Psoas muscle (tissue), 8 donors: ENCODE results near the gene DPP10. TPM values are rescaled to one million over a fixed set of nuclear protein-coding genes. Genes with fewer than 3 reads are reported as not detected.

Source experiments
- ATAC-seq, 4 donors: fragments of 200-7000 bp; cut with Tn5 transposase; one replicate each; pipeline ENCODE4 v1.9.1; 2020; ENCODE audit warnings: moderate library complexity in 3 of 4, mild to moderate bottlenecking in 2 of 4
- DNase-seq, 2 donors: peaks; one replicate each; pipeline ENCODE4 v3.0.0-alpha.2; 2020
- H3K27ac ChIP-seq: fragments of 200-600 bp; one replicate; pipeline ENCODE4 v1.8.0; 2022
- H3K27me3 ChIP-seq, 3 donors: fragments of 200-600 bp in 1 of 3; one replicate each; pipeline versions ENCODE4 v1.6.1 to v1.8.0; 2013 to 2022; ENCODE audit warnings: low read length in 2 of 3, mild to moderate bottlenecking in 2 of 3, moderate library complexity in 1 of 3; ENCODE audit not compliant: insufficient read depth in 3 of 3
- H3K36me3 ChIP-seq, 2 donors: fragments of 200-600 bp in 1 of 2; one replicate each; pipeline versions ENCODE4 v1.6.1 to v1.8.0; 2013 to 2022; ENCODE audit warnings: low read depth in 1 of 2, mild to moderate bottlenecking in 1 of 2, moderate library complexity in 1 of 2; ENCODE audit not compliant: insufficient read depth in 1 of 2
- H3K4me1 ChIP-seq: fragments of 200-600 bp; one replicate; pipeline ENCODE4 v1.8.0; 2022
- H3K4me3 ChIP-seq: fragments of 200-600 bp; one replicate; pipeline ENCODE4 v1.8.0; 2022; ENCODE audit warnings: mild to moderate bottlenecking
- H3K9me3 ChIP-seq: fragments of 200-600 bp; one replicate; pipeline ENCODE4 v1.8.0; 2022
- WGBS, 3 donors: extraction: QIAGEN DNeasy Blood & Tissue Kit; methylation state at CpG; one replicate each; pipeline versions ENCODE4 v1.1.6 to v1.1.7; 2013; 5-methylcytosine and 5-hydroxymethylcytosine counted together
- intact Hi-C, 2 donors: fragments of 100-400 bp; cut with DNase I; formaldehyde crosslinking; loops; one replicate each; pipeline versions ENCODE4 v1.11.0 to v1.14.2; 2022
- polyA plus RNA-seq, 3 donors: library from polyadenylated mRNA; stranded (reverse); fragments of 200-250 nt; gene quantifications; one replicate each; pipeline ENCODE4 v1.2.3, GENCODE V29; 2013
- total RNA-seq, 4 donors: library from RNA; stranded (reverse); fragmentation: NEBNext Ultra II Directional in 2 of 4; extraction: Animal tissue kit (Norgen Biotek cat#: 25700) in 2 of 4; gene quantifications; one replicate each; pipeline versions ENCODE4 v1.2.1 to v1.2.4, GENCODE V29; 2021 to 2023
- TF ChIP-seq, protein P1 (sequence below): fragments of 200-600 bp; IDR thresholded peaks from one replicate; pipeline ENCODE4 v1.8.0; 2022; ENCODE audit warnings: antibody characterized with exemption
- donor health status: healthy with polysubstance abuse.
- donor health status: DM: no; HTN: no; CAD: no; lungs with moderate emphysema.
- donor health status: Bipolar disorder and iron deficiency.
- donor health status: healthy.
- donor health status: DM: yes; HTN: yes; CAD: no.
- donor health status: DM: no; HTN: no; CAD: no.
- donor health status: DM: no; HTN: no; CAD: no.
- donor health status: DM: yes; HTN: yes; CAD: no.

DPP10 gene
- total and polyA plus RNA-seq, 7 donors: 0.01 to 0.11 TPM; not detected in 5

DNA sequence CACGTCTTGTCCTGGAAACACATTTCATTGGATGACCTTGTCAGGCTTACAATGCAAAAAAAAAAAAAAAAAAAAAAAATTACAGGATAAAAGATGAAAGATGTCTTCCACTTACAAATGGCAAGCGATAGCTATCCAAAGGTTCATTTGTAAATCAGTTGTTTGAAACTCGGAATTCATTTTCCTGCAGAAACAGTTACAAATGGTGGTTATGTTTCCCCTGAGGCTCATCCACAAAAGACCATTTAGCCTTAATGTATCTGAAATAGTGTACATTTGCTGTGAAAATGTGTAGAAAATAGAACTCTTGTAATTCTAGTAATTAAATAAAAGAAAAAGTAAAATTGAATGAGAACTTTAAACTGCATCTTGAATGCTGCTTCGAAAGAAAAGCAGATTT, 25.9 kb downstream of the DPP10 start:
- H3K4me3 ChIP-seq: no peak overlapping the region
- no peaks in the 10 kb centered on the region for H3K9me3 ChIP-seq
- no peaks in the 10 kb centered on the region for H3K36me3 ChIP-seq
- no peak overlapping the region for H3K27ac ChIP-seq
- TF ChIP-seq, protein P1, sequence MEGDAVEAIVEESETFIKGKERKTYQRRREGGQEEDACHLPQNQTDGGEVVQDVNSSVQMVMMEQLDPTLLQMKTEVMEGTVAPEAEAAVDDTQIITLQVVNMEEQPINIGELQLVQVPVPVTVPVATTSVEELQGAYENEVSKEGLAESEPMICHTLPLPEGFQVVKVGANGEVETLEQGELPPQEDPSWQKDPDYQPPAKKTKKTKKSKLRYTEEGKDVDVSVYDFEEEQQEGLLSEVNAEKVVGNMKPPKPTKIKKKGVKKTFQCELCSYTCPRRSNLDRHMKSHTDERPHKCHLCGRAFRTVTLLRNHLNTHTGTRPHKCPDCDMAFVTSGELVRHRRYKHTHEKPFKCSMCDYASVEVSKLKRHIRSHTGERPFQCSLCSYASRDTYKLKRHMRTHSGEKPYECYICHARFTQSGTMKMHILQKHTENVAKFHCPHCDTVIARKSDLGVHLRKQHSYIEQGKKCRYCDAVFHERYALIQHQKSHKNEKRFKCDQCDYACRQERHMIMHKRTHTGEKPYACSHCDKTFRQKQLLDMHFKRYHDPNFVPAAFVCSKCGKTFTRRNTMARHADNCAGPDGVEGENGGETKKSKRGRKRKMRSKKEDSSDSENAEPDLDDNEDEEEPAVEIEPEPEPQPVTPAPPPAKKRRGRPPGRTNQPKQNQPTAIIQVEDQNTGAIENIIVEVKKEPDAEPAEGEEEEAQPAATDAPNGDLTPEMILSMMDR: no peak
- ATAC-seq (no peak), DNase-seq (no peak)
- intact Hi-C loops: no loop called here
- no peaks in the 10 kb centered on the region for H3K4me1 ChIP-seq
- 65 to 71% (median 70%) methylated on average over 4 of the region's 4 CpGs for WGBS, 3 donors
- no peaks in the 10 kb centered on the region for H3K27me3 ChIP-seq

DNA sequence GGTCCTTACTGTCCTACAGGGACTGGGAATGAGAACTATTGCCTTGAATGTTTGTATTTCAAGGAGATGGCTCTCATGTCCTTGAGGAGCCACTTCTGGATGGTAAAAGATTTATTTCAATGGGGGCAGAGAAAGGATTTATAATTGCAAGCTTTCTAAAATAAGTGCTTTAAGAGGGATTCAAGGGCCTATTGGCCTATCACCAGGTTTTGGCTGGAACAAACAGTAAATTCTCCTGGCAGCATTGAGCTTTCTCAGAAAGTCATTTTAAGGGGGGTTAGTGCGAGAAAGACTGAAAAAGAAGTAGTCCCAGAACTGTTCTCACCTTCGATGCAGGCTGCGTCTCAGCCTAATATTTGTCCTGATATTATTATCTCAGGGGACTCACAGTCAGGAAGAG, 29.8 kb downstream of the DPP10 start:
- intact Hi-C loops: no loop called here
- H3K4me3 ChIP-seq: no peak overlapping the region
- no peaks in the 10 kb centered on the region for H3K9me3 ChIP-seq
- ATAC-seq: no peak
- TF ChIP-seq, protein P1: no peak
- H3K27me3 ChIP-seq: no peaks in the 10 kb centered on the region
- no peak overlapping the region for H3K27ac ChIP-seq
- 48 to 74% (median 53%) methylated on average over 3 of the region's 3 CpGs for WGBS, 3 donors
- DNase-seq: no peak
- no peaks in the 10 kb centered on the region for H3K36me3 ChIP-seq
- no peaks in the 10 kb centered on the region for H3K4me1 ChIP-seq

DNA sequence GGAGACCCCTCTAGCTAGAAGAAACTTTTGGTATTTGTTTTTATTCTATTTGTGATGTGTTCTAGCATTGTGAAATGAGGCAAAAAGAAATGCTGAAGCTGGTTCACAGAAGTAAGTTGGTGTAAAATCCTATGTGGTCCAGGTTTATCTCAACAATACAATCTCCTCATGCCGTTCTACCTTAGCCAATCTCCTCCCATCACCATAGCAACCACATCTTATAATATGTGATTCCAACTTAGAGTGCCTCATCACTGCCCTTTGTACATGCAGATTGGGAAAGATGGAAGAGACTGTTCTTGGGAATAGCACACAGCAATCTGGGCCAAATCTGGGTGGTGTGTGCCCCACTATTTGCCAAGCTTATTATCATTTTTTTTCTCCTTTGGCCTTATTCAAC, 30.3 kb downstream of the DPP10 start:
- ATAC-seq: no peak
- no peaks in the 10 kb centered on the region for H3K4me1 ChIP-seq
- TF ChIP-seq, protein P1: no peak
- H3K27me3 ChIP-seq: no peaks in the 10 kb centered on the region
- H3K36me3 ChIP-seq: no peaks in the 10 kb centered on the region
- H3K9me3 ChIP-seq: no peaks in the 10 kb centered on the region
- H3K27ac ChIP-seq: no peak overlapping the region
- intact Hi-C loops: no loop called here
- no peak overlapping the region for H3K4me3 ChIP-seq
- DNase-seq: no peak
- 56 to 62% (median 60%) methylated on average over 1 of the region's 1 CpG for WGBS, 3 donors

DNA sequence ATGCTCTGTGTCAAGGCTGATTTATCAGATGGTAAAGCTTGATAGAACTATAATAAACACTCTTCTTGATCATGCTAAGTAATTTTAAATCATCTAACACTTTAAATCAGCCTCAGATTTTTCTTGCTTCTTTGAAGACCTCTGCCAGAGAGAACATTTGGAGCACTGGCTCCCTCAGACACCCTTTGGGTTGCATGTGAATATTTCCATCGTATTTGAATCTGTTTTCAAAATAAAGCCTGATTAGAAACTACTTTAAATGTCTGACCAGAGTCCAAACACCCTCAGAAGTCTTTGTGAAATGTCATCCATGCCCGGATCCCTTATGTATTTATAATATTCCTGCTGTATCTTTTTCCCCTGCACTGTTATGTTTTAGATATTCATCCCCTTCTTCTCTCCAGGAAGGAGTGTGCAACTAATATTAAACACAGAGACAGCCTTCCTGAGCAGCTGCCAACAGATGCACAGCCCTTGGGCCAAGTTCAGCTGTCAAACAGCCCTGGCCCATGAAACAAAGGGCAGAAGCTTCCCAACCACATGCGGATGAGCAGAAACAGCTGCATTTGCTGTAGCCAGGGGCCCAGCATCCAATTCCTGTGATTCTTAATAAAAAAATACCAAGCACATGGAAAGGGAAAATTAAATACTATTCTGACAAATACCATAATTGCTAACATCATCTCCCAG, 46.5 kb downstream of the DPP10 start:
- WGBS, 3 donors: 18 to 39% (median 18%) methylated on average over 3 of the region's 3 CpGs
- H3K4me3 ChIP-seq: no peak overlapping the region
- H3K9me3 ChIP-seq: no peaks in the 10 kb centered on the region
- intact Hi-C loops: no loop called here
- no peaks in the 10 kb centered on the region for H3K4me1 ChIP-seq
- DNase-seq (no peak), ATAC-seq (no peak)
- H3K27ac ChIP-seq: no peak overlapping the region
- TF ChIP-seq, protein P1: no peak
- H3K36me3 ChIP-seq: no peaks in the 10 kb centered on the region
- no peaks in the 10 kb centered on the region for H3K27me3 ChIP-seq

DNA sequence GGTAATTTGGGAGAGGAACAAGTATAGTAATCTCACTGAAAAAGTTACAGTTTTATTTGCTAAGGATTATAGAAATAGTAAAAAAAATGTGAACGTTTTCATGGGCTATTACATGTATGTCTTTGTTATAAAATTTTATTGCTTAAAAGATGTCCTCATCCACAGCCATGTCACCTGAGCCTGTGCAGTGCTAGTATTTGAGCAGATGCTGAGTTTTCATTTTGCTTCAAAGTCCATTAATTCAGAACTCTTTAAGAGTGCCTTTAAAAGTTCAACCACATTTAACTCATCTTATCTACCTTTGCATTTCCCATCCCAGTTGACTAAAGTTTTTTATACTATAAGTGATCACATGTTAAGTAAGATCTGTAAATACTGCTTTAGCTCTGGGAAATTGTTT, 52.6 kb downstream of the DPP10 start:
- H3K27ac ChIP-seq: no peak overlapping the region
- no peak for ATAC-seq

More for the DNA sequence above, 52.6 kb downstream of the DPP10 start:
- Histone ChIP-seq H3K27me3 (no peaks in the 10 kb centered on the region), H3K9me3 (no peaks in the 10 kb centered on the region), H3K4me3 (no peak overlapping the region), H3K36me3 (no peaks in the 10 kb centered on the region), H3K4me1 (no peaks in the 10 kb centered on the region)
- no peak for DNase-seq
- TF ChIP-seq, protein P1: no peak
- WGBS, 3 donors: 31 to 38% (median 31%) methylated on average over 1 of the region's 1 CpG
- intact Hi-C loops: no loop called here
